Erythroblast (primary cell): ENCODE results near the gene DNAJC1.

ENCODE experiments used
- GATA1 ChIP-seq: IDR thresholded peaks from 2 replicates; pipeline ENCODE4 v1.6.1; 2011; ENCODE audit warnings: low read depth, mild to moderate bottlenecking, control low read depth, low read length, moderate library complexity
- POLR2A ChIP-seq: IDR thresholded peaks from 2 replicates; pipeline ENCODE4 v1.6.1; 2011; ENCODE audit warnings: mild to moderate bottlenecking, low read length

DNA sequence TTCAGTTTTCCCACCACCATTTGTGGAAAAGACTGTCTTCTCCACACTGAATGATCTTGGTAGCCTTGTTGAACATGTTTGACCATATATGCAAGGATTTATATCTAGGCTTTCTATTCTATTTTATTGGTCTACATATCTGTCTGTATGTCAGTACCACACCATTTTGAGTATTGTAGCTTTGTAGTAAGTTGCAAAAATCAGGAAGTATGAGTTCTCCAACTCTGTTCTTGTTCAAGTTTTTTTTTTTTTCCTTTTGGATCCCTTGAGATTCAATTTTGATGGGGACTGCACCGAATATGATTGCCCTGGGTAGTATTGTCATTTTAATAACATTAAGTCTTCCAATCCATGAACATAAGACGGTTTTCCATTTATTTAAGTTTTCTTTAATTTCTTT, 176.8 kb downstream of the DNAJC1 start:
- TF ChIP-seq POLR2A (no peak), GATA1 (no peak)
